Type B pancreatic cell (in vitro differentiated cells): ENCODE results near the gene GNAZ. TPM values are rescaled to one million over a fixed set of nuclear protein-coding genes. Genes with fewer than 3 reads are reported as not detected.

ENCODE experiments used
- DNase-seq: peaks from one replicate; pipeline ENCODE4 v3.0.0; 2021; ENCODE audit warnings: mixed read lengths; ENCODE audit not compliant: unreplicated experiment; ENCODE audit errors: extremely low spot score
- H3K27ac Mint-ChIP-seq: 2 replicates; pipeline ENCODE4 v1.8.0; 2021; ENCODE audit warnings: mild to moderate bottlenecking, mixed read lengths
- H3K27me3 Mint-ChIP-seq: 2 replicates; pipeline ENCODE4 v1.8.0; 2021; ENCODE audit warnings: mixed read lengths
- H3K36me3 Mint-ChIP-seq: 2 replicates; pipeline ENCODE4 v1.8.0; 2021; ENCODE audit warnings: mixed read lengths
- H3K4me1 Mint-ChIP-seq: one replicate; pipeline ENCODE4 v1.8.0; 2021; ENCODE audit warnings: mixed read lengths; ENCODE audit not compliant: unreplicated experiment
- H3K4me3 Mint-ChIP-seq: 2 replicates; pipeline ENCODE4 v1.8.0; 2021; ENCODE audit warnings: mild to moderate bottlenecking, mixed read lengths
- H3K9me3 Mint-ChIP-seq: 2 replicates; pipeline ENCODE4 v1.8.0; 2021; ENCODE audit warnings: mixed read lengths
- total RNA-seq: library from RNA; stranded (reverse); gene quantifications from 2 replicates; pipeline ENCODE4 v1.2.1, GENCODE V29; 2021; ENCODE audit warnings: low replicate concordance
- TF ChIP-seq, protein P1 (sequence below): fragments of 200-600 bp; sonication (generic); conservative IDR thresholded peaks from 2 replicates; pipeline ENCODE4 v1.5.0; 2021; ENCODE audit warnings: antibody characterized with exemption, mild to moderate bottlenecking

GNAZ gene
- total RNA-seq, 1 donor from 2014 or later = 14.4 TPM

- H3K27me3 Mint-ChIP-seq = peaks cover 10% of the 10 kb centered on the region
- no peaks in the 10 kb centered on the region for H3K36me3 Mint-ChIP-seq
- DNase-seq = no peak
- no peak overlapping the region for H3K27ac Mint-ChIP-seq
- TF ChIP-seq, protein P1, sequence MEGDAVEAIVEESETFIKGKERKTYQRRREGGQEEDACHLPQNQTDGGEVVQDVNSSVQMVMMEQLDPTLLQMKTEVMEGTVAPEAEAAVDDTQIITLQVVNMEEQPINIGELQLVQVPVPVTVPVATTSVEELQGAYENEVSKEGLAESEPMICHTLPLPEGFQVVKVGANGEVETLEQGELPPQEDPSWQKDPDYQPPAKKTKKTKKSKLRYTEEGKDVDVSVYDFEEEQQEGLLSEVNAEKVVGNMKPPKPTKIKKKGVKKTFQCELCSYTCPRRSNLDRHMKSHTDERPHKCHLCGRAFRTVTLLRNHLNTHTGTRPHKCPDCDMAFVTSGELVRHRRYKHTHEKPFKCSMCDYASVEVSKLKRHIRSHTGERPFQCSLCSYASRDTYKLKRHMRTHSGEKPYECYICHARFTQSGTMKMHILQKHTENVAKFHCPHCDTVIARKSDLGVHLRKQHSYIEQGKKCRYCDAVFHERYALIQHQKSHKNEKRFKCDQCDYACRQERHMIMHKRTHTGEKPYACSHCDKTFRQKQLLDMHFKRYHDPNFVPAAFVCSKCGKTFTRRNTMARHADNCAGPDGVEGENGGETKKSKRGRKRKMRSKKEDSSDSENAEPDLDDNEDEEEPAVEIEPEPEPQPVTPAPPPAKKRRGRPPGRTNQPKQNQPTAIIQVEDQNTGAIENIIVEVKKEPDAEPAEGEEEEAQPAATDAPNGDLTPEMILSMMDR = no peak
- H3K4me3 Mint-ChIP-seq = no peak overlapping the region
- H3K9me3 Mint-ChIP-seq = peaks cover 2% of the 10 kb centered on the region
- peaks cover 6% of the 10 kb centered on the region for H3K4me1 Mint-ChIP-seq
Observed at GRCh38 chr22:23034621-23035556, 35.4 kb upstream of the GNAZ start.

- no peak for DNase-seq
- Mint-ChIP-seq H3K4me3 (no peak overlapping the region), H3K9me3 (peaks cover 4% of the 10 kb centered on the region), H3K4me1 (peaks cover 6% of the 10 kb centered on the region), H3K27me3 (peaks cover 10% of the 10 kb centered on the region), H3K27ac (no peak overlapping the region), H3K36me3 (no peaks in the 10 kb centered on the region)
- TF ChIP-seq, protein P1 = no peak
Observed at GRCh38 chr22:23035557-23036277, 34.6 kb upstream of the GNAZ start.

DNA sequence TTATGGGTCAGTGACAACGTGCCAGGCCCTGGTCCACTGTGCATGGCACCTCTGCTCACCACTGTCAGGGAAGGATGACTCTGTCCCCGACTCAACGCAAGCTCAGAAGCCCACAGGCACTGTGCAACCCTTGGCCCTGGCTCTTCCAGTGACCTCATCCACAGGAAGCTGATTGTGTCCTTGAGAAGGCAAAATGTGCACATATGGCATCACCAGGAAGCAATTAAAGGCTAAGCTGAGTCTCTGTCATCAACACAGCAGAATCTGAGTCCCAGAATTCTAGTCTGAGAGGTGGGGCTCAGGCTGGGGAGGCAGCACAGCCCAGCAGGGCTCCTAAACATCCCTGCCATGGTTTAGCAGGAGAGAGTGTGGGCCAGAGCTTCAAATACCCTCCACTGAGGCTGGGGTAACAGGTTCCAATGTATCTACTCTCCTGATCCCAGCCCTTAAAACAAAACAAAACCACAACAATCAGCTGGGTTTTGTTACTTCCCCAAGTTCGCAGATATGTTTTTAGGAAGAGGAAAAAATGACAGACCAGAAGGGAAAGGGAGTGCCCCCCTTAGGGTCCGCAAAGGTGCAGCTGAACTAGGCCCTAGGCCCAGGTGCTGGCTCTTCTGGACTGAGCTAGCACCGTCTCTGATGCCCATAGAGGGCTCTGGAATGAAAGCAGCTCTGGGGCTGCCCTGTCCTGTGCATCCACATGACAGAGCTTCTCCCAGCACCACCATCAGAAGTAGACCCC, 33.5 kb upstream of the GNAZ start:
- peaks cover 10% of the 10 kb centered on the region for H3K27me3 Mint-ChIP-seq

DNA sequence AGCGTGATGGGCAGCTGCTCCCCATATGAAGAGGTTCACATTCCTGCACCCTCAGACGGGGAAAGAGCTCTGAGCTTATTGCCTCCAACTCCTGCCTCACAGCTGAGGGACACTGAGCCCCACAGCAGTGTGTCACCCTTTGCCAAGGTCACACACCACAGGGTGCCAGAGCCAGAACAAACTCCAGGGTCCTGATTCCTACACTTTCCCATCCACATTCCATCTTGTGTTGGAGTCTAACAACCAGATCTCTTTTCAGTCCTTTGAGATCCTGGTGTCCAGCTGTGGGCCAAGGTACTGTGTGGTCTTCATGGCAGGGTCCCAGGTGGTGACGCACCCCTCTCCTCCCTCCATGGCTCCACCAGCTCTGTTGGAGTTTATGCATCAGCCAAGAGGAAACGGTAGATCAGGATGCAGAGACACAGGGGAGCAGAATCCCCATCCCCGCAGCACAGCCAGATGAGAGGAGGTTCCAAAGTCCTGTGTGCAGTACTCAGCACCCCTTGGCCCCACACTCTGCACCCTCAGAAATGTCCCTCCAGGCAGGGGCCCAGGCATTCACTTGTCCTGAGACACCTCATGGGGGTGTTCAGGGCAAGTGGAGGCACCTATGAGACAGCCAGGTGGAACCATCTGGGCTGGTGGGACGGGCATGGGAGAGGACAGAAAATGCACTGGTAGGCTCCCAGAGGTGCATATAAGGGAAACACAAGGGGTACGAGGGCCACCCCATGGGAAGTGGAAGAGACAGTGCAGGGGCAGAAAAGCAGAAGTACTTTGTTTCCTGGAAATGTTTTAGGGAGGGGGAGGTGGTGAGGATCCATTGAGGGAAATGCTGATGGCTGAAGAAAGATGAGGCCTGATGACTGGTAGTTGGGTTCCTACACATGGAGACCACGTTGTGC, 32.6 kb upstream of the GNAZ start:
- DNase-seq = no peak
- H3K4me1 Mint-ChIP-seq = peaks cover 6% of the 10 kb centered on the region

More for the DNA sequence above, 33.5 kb upstream of the GNAZ start:
- no peak overlapping the region for H3K4me3 Mint-ChIP-seq
- no peaks in the 10 kb centered on the region for H3K36me3 Mint-ChIP-seq
- no peak for DNase-seq
- H3K9me3 Mint-ChIP-seq = peaks cover 4% of the 10 kb centered on the region
- peaks cover 6% of the 10 kb centered on the region for H3K4me1 Mint-ChIP-seq
- TF ChIP-seq, protein P1 = no peak
- no peak overlapping the region for H3K27ac Mint-ChIP-seq

More for the DNA sequence above, 32.6 kb upstream of the GNAZ start:
- Mint-ChIP-seq H3K4me3 (no peak overlapping the region), H3K27me3 (peaks cover 9% of the 10 kb centered on the region), H3K27ac (no peak overlapping the region), H3K9me3 (peaks cover 4% of the 10 kb centered on the region), H3K36me3 (no peaks in the 10 kb centered on the region)
- TF ChIP-seq, protein P1 = no peak
